Fibroblast of skin of left quadriceps (primary cell): ENCODE results near the gene CEP72.
"Not testable (repeated sequence)": the region's sequence is repeated elsewhere in the genome, so short reads cannot be mapped to it uniquely, and the experiment has no call there.

ENCODE experiments used
- DNase-seq, 2 experiments: peaks; one replicate each; pipeline ENCODE4 v3.0.0-alpha.2; 2013; ENCODE audit warnings: low read depth in 2 of 2

The CEP72 gene

DNA sequence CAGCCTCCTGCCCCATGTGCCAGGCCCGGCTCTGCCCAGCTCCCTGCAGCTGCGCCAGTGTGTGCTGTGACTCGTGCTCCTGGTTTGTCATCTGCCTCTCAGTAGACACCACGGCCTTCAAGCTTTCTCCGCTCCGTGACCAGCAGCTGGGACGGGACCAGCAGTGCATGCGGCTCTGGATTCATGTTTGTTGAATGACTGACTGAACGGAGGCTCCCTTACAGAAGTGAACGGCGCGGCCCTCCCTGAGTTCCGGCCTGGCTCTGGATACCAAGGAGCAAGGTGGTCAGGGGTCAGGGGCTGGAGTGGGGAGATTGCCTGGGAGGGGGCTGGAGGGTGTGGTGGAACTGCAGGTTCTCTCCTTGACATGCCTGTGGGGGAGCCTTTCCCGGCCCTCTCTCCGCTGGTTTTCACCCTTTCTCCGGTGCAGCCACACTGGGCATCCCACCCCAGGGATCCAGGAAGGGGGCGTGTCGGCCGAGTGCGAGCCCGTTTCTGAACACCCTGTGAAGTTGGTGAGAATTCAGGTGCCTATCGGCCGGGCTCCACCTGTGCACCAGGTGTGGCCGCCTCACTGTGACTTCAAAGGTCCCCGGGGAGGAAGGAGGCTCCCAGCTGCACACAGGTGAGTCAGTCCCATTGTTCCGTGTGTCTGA lies 11.1 kb upstream of the CEP72 start:
- DNase-seq: no peak

DNA sequence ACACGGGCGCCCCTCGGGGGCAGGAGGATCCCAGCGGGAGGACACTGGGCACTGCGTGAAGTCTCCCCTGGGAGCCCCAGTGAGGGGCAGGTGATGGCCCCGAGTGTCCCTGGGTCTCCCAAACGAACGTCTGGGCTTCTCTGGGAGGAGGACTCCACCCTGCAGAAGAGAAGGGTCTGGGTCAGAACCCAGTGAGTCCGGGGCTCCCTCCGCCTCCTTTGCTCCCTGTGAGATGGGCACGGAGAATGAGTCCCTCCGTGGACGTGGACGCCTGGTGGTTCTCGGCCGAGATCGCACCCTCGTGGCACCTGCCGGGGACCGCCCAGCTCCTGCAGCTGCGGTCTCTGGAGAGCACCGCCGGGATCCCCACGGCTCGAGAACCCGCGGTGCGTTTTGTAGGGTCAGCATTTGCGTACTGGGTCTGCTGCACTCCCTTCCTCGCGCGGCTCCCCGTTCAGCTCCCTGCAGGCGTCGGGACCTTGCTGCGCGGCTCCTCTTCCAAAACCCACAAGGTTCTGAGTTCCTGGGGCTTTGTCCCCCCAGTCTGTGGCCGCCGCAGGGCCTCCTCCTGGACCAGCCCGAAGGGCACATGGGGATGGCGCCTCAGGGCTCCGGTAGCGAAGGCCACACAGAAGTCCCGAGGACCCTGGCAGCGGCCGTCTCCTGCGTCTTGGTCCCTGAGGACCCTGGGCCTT lies 10.2 kb upstream of the CEP72 start:
- DNase-seq: no peak

DNA sequence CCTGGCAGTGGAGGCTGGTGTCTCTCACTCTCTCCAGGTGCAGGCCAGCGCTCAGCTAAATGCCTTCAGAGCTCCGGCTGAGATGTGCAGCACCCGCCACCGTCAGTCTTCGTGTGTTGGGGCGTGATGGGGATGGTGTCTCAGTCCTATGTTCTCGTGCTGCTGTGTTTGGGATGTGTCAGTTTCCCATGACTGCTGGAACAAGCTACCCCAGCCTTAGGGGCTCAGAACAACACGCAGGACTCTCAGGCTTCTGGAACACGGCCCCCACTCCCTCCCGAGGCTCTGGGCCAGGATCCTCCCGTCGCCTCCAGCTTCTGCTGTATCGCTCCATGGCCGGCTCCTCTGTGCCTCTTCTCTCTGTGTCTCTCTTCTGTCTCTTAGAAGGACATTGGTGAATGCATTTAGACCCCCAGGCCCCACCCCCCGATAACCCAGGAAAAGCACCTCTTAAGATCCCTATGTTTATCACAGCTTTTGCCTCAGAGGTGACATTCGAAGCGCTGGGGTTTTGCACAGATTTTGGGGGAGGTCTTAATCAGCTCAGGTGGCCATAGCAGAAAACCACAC lies 9.6 kb upstream of the CEP72 start:
- DNase-seq: no peak

DNA sequence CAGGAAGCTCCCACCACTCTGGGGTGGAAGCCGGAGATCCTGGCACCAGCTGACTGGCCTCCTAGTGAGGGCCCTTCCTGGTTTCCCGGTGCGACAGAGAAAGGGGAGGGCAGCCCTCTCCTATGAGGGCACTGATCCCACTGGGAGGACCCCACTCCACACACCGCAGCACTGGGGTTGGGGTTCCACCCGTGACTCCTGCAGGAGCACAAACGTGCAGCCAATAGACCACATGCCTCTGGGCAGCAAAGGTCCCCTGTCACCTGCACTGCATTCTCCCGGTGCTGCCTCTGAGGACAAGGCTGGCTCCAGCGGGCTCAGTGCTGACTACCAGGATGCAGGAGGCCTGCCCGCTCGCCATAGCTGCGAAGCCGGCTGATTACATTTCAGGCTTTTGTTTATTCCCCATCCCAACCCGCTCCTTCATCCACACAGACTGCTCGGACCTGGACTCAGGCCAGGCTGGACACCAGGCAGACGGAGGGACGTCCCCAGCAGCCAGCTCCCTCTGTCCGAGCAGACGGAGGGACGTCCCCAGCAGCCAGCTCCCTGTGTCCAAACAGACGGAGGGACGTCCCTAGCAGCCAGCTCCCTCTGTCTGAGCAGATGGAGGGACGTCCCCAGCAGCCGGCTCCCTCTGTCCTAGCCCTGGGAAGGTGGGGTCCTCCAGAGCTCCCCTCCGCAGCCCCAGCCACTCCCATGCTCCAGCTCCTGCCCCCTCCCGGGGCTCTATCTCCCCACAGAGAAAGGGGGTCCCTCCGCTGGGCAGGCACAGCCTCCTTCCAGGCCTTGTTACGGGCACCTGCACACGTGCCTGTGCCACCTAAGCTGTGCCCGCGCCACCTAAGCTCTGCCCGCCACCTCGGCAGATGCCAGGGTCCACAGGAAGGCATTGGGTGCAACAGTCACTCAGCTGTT lies 8.8 kb upstream of the CEP72 start:
- no peak for DNase-seq

GRCh38 chr5:604391-604831 lies 7.7 kb upstream of the CEP72 start:
- no peak for DNase-seq

DNA sequence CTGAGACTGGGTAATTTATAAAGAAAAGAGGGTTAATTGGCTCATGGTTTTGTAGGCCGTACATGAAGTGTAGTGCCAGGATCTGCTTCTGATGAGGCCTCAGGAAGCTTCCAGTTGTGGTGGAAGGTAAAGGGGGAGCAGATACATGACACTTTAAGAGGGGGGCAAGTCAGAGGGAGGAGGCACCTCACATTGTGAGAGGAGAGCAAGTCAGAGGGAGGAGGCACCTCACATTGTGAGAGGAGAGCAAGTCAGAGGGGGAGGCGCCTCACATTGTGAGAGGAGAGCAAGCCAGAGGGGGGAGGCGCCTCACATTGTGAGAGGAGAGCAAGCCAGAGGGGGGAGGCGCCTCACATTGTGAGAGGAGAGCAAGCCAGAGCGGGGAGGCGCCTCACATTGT lies 7.0 kb upstream of the CEP72 start:
- not testable (repeated sequence) for DNase-seq

- DNase-seq: no peak
Observed at GRCh38 chr5:606061-606460, 6.1 kb upstream of the CEP72 start.

DNA sequence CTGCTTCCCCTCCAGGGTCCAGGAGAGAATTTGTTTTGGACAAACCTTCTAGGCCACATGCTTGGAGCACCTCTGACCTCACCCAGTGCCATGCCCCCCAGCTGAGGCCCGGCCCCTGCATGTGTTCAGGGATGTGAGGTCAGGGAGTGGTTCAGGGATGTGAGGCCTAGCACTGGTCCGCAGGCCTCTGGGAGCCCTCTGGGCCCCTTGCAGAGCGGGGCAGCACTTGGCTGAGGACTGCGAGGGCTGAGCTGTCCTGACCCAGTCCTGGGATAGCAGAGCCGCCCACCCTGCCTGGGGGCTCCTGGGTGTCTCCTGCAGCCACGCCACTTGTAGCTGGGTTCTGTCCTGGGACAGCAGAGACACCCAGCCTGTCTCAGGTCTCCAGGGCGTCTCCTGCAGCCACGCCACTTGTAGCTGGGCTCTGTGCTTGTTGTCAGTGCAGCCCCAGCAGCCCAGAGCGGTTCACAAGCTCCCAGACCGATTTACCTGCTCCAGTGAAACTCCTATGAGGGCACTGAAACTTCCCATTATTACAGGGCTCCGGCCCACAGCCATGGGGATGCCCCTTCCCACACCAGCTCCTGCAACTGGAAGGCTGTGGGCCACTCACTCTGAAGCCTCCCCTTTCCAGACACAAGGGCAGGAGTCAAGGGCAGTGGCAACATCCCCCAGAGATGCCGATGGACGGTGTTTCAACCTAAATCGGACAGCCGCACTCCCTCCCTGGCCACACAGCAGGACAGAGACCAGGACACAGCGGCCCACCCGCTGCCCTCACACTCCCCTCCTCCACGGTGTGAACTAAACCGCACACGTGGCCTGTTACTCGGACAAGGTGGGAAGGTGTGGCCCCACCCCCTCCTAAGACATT lies 5.4 kb upstream of the CEP72 start:
- no peak for DNase-seq

DNA sequence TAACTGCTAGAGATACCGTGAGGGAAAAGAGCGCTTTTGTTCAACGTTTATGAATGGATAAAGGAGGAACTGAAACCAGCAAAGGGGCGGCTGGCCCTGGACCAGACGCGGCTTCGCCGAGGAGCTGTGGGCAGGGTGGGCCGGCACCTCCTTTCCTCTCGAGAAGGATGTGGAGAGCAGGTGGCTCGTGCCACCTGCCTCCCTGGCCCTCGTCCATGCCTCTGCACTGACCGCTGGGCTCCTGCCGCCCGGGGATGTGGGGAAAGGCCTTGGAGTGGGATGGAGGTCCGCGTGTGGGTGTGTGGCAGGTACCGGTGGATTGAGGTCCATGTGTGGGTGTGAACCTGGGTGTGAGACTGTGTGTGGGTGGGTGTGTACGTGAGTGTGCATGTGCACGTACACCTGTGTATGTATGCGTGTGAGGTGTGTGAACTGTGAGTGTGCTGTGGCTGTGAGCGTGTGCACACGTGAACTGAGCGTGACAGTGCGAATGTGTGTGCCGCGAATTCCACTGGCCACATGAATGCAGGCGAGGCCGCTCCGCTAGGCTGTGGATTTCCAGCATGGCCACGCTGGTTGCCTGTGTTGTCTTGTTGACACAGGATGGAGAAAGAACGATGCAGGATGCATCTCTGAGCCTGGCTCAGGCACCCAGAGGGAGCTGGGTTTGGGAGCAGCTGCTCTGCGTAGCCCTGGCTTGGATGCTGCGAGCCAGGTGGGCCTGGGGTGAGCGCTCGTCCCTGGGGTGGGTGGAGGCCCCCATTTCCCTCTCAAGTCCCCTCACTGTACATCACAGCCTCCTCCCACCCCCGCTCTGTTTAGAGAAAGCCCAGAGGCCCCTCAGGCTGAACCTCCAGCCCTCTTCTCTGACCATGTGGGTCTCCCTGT lies 4.4 kb upstream of the CEP72 start:
- no peak for DNase-seq

GRCh38 chr5:608429-609370 lies 3.4 kb upstream of the CEP72 start:
- no peak for DNase-seq

DNA sequence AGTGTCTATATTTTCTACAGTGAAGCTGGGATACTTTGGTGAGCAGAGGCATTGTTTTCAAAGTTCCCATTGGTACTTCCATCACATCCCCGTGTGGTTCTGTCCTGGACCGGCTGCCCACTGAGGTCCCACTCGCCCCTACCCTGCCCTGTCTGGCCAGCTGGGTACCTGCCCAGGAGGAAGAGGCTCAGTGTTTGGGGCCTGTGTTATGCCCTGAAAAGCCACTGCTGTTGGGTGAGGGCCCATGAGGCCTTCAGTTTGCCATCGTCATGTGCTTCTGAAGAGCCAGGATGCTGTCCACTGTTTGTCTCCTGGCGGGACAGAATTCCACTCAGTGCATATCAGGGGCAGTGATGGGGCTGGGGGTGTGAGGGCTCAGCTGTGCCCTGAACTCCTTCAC lies 2.6 kb upstream of the CEP72 start:
- DNase-seq: no peak

DNA sequence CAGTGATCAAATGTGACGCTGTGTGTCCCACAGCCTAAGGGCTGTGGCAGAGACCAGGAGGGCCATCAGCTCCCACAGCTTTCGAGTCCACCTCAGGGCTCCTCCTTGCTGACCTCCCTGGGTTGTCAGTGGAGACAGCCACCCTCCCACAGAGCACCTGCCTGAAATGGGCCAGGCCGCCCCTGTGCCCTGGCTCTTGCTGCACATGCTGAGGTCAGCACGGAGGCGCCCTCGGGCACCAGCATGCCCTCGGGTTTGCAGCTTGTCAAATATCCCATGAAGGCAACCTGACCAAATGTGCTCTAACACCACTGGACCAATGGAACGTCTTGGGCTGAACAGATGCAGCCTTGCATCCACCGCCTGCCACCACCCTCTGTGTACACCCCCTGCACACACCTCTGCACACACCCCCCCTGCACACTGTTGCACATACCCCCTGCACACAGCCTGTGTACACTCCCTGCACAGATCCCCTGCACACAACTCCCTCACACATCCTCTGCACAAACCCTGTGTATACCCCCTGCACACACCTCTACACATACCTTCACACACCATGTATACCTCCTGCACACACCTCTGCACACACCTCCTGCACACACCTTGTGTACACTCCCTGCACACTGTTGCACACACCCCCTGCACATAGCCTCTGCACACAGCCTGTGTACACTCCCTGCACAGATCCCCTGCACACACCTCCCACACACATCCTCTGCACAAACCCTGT lies 2.0 kb upstream of the CEP72 start:
- DNase-seq: no peak

DNA sequence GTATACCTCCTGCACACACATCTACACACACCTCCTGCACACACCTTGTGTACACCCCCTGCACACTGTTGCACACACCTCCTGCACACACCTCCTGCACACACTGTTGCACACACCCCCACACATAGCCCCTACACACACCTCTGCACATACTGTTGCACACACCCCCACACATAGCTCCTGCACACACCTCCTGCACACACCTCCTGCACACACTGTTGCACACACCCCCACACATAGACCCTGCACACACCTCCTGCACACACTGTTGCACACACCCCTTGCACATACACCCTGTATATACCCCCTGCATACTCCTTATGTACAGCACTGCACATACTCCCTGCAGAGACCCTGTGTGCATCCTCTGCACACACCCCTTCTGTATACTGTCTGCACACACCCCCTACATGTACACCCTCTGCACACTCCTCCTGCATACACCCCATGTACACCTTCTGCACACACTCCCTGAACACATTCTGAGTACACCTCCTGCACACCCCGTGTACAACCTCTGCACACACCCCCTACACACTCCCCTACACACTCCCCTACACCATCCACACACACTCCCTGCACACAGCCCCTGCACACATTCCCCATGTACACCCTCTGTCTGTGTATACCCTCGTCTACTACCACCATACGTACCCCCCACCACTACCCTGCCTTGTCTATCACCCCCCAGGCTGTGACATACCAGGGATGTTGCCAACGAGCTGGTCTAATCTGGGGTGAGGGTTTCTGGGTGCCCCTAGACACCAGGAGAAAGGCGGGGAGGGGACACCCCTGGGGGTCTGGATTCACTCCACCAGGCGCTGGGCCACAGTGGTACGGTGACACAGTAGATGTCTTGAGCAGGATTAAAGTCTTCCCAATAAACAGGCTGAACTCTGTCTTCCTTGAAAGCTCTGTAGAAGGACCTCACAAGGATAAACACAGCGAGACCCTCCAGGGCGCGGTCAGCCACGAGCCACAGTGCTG lies 1.1 kb upstream of the CEP72 start:
- DNase-seq: no peak

GRCh38 chr5:612498-613424 lies 621 bp downstream of the CEP72 start:
- DNase-seq: no peak

GRCh38 chr5:616484-617039 lies 4.4 kb downstream of the CEP72 start:
- no peak for DNase-seq

- no peak for DNase-seq
Observed at GRCh38 chr5:617896-618295, 5.8 kb downstream of the CEP72 start.
